ENCODE data around the gene GPALPP1. TPM values are rescaled to one million over a fixed set of nuclear protein-coding genes. Genes with fewer than 3 reads are reported as not detected.
A peak's percentile ranks its signal among the peaks of the same experiment; 100 is the strongest.
"Not testable (repeated sequence)": the region's sequence is repeated elsewhere in the genome, so short reads cannot be mapped to it uniquely, and the experiment has no call there.

The GPALPP1 gene
- total and polyA plus RNA-seq, 12 donors = 9.6 to 42.0 (median 20.9) TPM

GRCh38 chr13:45016792-45017425 is 27.6 kb downstream of the GPALPP1 start:
- H3K4me3 ChIP-seq = no peak overlapping the region
- peaks cover 0 to 8% of the 10 kb centered on the region in 2 donors for H3K4me1 ChIP-seq (replicated peaks in 1 of 2)
- peaks cover 0 to 35% of the 10 kb centered on the region in 2 donors for H3K36me3 ChIP-seq (replicated peaks in 1 of 2)
- no peaks in the 10 kb centered on the region for H3K9me3 ChIP-seq (replicated peaks in 1 of 3)
- DNase-seq = no peak
- no peak overlapping the region for H3K27ac ChIP-seq
- no peaks in the 10 kb centered on the region for H3K27me3 ChIP-seq
- TF ChIP-seq CTCF (IDR thresholded peaks at IDR 0.05) (no peak), POLR2A (IDR thresholded peaks at IDR 0.05) (no peak)
- intact Hi-C loops (cut with DNase I) = no loop called here
- 97 to 100% (median 99%) methylated on average over 3 of the region's 3 CpGs for WGBS, 4 donors

DNA sequence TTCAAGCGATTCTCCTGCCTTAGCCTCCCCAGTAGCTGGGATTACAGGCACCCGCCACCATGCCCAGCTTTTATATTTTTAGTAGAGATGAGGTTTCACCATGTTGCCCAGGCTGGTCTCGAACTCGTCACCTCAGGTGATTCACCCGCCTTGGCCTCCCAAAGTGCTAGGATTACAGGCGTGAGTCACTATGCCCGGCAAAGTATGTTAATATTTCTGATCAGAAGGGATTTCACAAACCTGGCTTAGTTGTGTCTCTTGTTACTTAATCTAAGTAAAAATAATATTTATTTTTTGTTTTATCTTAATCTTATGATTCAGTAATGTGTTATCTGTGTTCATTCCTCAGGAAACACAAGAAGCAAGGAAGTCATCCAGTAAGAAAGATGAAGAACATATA is 30.6 kb downstream of the GPALPP1 start:
- H3K4me3 ChIP-seq; H3K27ac ChIP-seq; intact Hi-C loops (cut with DNase I); H3K9me3 ChIP-seq (replicated peaks in 1 of 3); H3K27me3 ChIP-seq; H3K4me1 ChIP-seq (replicated peaks in 1 of 2): not testable (repeated sequence)
- 79 to 89% (median 84%) methylated on average over 7 of the region's 7 CpGs for WGBS, 4 donors
- peak in 2 of 7 donors; percentile 11 to 15 for DNase-seq
- H3K36me3 ChIP-seq (replicated peaks in 1 of 2) = peaks cover 0 to 45% of the 10 kb centered on the region in 2 donors

- intact Hi-C loops (cut with DNase I) = no loop called here
- Histone ChIP-seq H3K27ac (no peak overlapping the region), H3K4me3 (no peak overlapping the region), H3K9me3 (replicated peaks in 1 of 3) (no peaks in the 10 kb centered on the region), H3K36me3 (replicated peaks in 1 of 2) (peaks cover 0 to 38% of the 10 kb centered on the region in 2 donors), H3K4me1 (replicated peaks in 1 of 2) (no peaks in the 10 kb centered on the region), H3K27me3 (no peaks in the 10 kb centered on the region)
- DNase-seq = no peak
- WGBS, 4 donors = 90 to 97% (median 95%) methylated on average over 3 of the region's 3 CpGs
- TF ChIP-seq CTCF (IDR thresholded peaks at IDR 0.05) (no peak), POLR2A (IDR thresholded peaks at IDR 0.05) (no peak)
These were observed 31.9 kb downstream of the GPALPP1 start for GRCh38 chr13:45021250-45021649.

- Histone ChIP-seq H3K27me3 (no peaks in the 10 kb centered on the region), H3K36me3 (replicated peaks in 1 of 2) (peaks cover 0 to 41% of the 10 kb centered on the region in 2 donors), H3K4me3 (no peak overlapping the region), H3K27ac (no peak overlapping the region), H3K9me3 (replicated peaks in 1 of 3) (no peaks in the 10 kb centered on the region), H3K4me1 (replicated peaks in 1 of 2) (no peaks in the 10 kb centered on the region)
- no peak for TF ChIP-seq POLR2A (IDR thresholded peaks at IDR 0.05)
- TF ChIP-seq CTCF (IDR thresholded peaks at IDR 0.05) = no peak
- no peak for DNase-seq
- 92 to 100% (median 99%) methylated on average over 2 of the region's 2 CpGs for WGBS, 4 donors
- intact Hi-C loops (cut with DNase I) = no loop called here
These were observed 35.5 kb downstream of the GPALPP1 start for GRCh38 chr13:45024847-45025246.

GRCh38 chr13:45034342-45034741 is 45.0 kb downstream of the GPALPP1 start:
- TF ChIP-seq CTCF (IDR thresholded peaks at IDR 0.05) (no peak), POLR2A (IDR thresholded peaks at IDR 0.05) (no peak)
- no peaks in the 10 kb centered on the region for H3K4me1 ChIP-seq (replicated peaks in 1 of 2)
- no peaks in the 10 kb centered on the region for H3K27me3 ChIP-seq
- H3K36me3 ChIP-seq (replicated peaks in 1 of 2) = no peaks in the 10 kb centered on the region
- WGBS, 4 donors = 92 to 98% (median 97%) methylated on average over 2 of the region's 2 CpGs
- no peak for DNase-seq
- no peak overlapping the region for H3K4me3 ChIP-seq
- intact Hi-C loops (cut with DNase I) = no loop called here
- no peaks in the 10 kb centered on the region for H3K9me3 ChIP-seq (replicated peaks in 1 of 3)
- no peak overlapping the region for H3K27ac ChIP-seq
